Rectal smooth muscle tissue (tissue), 1 donor: Measurements from ENCODE around the gene ADD2.
"Not testable (repeated sequence)": the region's sequence is repeated elsewhere in the genome, so short reads cannot be mapped to it uniquely, and the experiment has no call there.

Source experiments
- H3K27ac ChIP-seq: one replicate; pipeline ENCODE4 v1.7.0; 2013; ENCODE audit warnings: low read depth, low read length, inconsistent platforms
- H3K27me3 ChIP-seq: one replicate; pipeline ENCODE4 v1.7.0; 2013; ENCODE audit warnings: low read length; ENCODE audit not compliant: control insufficient read depth, insufficient read depth
- H3K36me3 ChIP-seq: one replicate; pipeline ENCODE4 v1.7.0; 2013; ENCODE audit warnings: low read length; ENCODE audit not compliant: control insufficient read depth, insufficient read depth
- H3K4me1 ChIP-seq: one replicate; pipeline ENCODE4 v1.7.0; 2013; ENCODE audit warnings: low read length; ENCODE audit not compliant: control insufficient read depth, insufficient read depth
- H3K4me3 ChIP-seq: one replicate; pipeline ENCODE4 v1.7.0; 2013; ENCODE audit warnings: low read length
- H3K9ac ChIP-seq: one replicate; pipeline ENCODE4 v1.7.0; 2013; ENCODE audit warnings: low read length

ADD2 gene

DNA sequence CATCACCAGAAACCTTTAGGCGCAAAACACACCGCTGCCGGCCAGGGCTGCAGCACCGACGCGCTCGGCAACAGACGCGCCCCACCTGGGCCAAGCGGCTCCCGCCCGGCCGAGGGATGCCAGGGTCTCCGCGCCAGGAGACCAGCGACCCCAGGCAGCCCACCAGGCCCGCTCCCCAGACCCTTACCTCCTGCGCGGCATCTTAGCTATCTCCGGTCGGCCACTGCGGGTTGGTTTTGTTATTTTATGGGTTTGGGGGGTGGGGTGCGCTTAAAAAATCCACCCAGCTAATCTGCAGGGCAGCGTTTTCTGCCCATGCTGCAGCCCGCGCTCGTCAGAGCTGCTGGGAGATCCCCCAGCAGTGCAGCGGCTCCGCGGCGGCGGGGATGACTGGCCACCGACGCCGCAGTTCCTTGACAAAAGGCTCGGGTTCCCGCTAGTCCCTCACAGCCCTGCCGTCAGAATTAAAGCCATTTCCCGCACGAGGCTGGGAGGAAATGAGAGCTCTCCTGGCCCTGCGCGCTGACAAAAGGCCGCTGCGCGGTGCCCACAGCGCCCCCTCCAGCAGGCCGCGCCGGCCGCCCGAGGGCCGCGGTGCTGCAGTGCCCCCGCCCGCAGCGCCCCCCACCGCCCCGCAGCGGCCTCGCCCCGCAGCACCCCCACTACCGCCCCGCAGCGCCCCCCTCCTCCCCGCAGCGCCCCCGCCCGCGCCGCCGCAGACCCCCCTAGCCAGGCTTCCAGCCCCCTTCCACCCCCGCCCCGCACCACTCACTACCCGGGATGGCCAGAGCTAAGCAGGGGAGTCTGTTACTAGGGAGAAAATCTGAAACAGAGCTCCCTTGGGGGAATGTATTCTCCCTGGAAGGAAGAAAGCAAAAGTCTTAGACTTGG, at the start of gene ADD2:
ADD2 (minus strand) TSS at position 502 of the 891 bp plus-strand sequence. CDS start 61,792 bp downstream, outside the sequence.
- Histone ChIP-seq H3K27ac (no peak within 1 kb of the TSS), H3K9ac (no peak within 1 kb of the TSS), H3K27me3 (peaks cover 13% of the 10 kb centered on the region), H3K4me3 (peak within 1 kb of the TSS; percentile 66), H3K4me1 (peaks cover 3% of the 10 kb centered on the region), H3K36me3 (no peaks in the 10 kb centered on the region)

DNA sequence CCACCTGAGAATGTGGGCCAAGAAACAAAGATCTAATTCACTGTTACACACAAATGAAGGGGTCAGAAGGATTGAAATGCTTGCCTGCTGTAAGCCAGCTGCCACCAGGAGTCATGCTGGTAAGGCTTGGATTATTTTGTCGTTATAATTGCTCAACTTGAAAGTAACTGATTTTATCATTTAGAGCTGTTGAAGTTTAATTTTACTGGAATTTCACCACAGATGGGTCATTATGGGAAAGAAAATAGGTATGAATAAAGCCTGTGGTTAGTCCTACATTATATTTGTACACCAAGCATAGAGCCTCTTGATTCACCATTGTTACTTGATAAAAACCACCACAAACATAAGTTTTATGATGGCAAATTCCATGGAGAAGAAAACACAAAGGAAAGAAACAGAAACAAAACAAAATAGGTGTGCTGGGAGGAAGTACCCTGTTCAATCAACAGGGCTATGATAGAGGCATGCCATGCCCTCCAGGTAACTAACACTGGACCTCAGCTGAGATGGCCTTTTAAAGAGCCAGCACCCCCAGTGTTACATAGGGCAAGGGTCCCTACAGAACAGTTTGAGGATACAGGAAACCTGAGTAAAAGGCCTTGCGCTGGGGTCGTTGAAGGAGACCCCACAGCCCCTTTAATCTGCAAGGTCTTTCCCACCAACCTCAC, 49.4 kb upstream of the ADD2 start:
- Histone ChIP-seq H3K9ac (no peak overlapping the region), H3K4me1 (no peaks in the 10 kb centered on the region), H3K27me3 (no peaks in the 10 kb centered on the region), H3K36me3 (no peaks in the 10 kb centered on the region), H3K27ac (no peak overlapping the region), H3K4me3 (no peak overlapping the region)

DNA sequence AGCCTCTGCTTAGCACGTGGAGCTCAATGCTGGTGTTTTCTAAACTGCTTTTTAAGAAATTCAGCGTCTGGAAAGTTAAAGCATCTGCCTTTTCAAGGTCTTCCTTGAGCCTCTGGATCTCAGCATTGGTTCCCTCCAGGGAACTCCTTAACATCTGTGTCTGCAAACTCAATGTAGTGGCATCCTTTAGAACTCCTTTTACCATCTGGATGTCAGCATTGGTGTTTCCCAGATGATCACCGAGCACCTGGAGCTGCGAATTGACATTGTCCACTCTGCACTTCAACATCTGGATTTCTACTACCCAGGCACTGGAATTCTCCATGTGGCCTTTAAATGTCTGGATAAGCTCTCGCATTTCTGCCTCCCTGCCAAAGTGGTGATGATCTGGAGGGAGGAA, 48.7 kb upstream of the ADD2 start:
- Histone ChIP-seq H3K27ac (no peak overlapping the region), H3K36me3 (no peaks in the 10 kb centered on the region), H3K4me1 (no peaks in the 10 kb centered on the region), H3K4me3 (no peak overlapping the region), H3K9ac (no peak overlapping the region), H3K27me3 (no peaks in the 10 kb centered on the region)

GRCh38 chr2:70808983-70809958, 41.3 kb upstream of the ADD2 start:
- Histone ChIP-seq H3K9ac (no peak overlapping the region), H3K4me3 (no peak overlapping the region), H3K27me3 (no peaks in the 10 kb centered on the region), H3K4me1 (no peaks in the 10 kb centered on the region), H3K36me3 (no peaks in the 10 kb centered on the region), H3K27ac (no peak overlapping the region)

- no peaks in the 10 kb centered on the region for H3K4me1 ChIP-seq
- no peak overlapping the region for H3K4me3 ChIP-seq
- no peaks in the 10 kb centered on the region for H3K27me3 ChIP-seq
- no peak overlapping the region for H3K9ac ChIP-seq
- H3K27ac ChIP-seq = no peak overlapping the region
- no peaks in the 10 kb centered on the region for H3K36me3 ChIP-seq
Observed at GRCh38 chr2:70807828-70808118, 39.8 kb upstream of the ADD2 start.

- Histone ChIP-seq H3K27me3 (no peaks in the 10 kb centered on the region), H3K4me3 (no peak overlapping the region), H3K27ac (no peak overlapping the region), H3K9ac (no peak overlapping the region), H3K36me3 (no peaks in the 10 kb centered on the region), H3K4me1 (no peaks in the 10 kb centered on the region)
Observed at GRCh38 chr2:70807102-70807827, 39.3 kb upstream of the ADD2 start.

GRCh38 chr2:70806620-70807019, 38.6 kb upstream of the ADD2 start:
- Histone ChIP-seq H3K9ac (no peak overlapping the region), H3K27me3 (no peaks in the 10 kb centered on the region), H3K4me1 (no peaks in the 10 kb centered on the region), H3K27ac (no peak overlapping the region), H3K36me3 (no peaks in the 10 kb centered on the region), H3K4me3 (no peak overlapping the region)

GRCh38 chr2:70806013-70806412, 38.0 kb upstream of the ADD2 start:
- Histone ChIP-seq H3K4me3 (no peak overlapping the region), H3K27me3 (no peaks in the 10 kb centered on the region)

DNA sequence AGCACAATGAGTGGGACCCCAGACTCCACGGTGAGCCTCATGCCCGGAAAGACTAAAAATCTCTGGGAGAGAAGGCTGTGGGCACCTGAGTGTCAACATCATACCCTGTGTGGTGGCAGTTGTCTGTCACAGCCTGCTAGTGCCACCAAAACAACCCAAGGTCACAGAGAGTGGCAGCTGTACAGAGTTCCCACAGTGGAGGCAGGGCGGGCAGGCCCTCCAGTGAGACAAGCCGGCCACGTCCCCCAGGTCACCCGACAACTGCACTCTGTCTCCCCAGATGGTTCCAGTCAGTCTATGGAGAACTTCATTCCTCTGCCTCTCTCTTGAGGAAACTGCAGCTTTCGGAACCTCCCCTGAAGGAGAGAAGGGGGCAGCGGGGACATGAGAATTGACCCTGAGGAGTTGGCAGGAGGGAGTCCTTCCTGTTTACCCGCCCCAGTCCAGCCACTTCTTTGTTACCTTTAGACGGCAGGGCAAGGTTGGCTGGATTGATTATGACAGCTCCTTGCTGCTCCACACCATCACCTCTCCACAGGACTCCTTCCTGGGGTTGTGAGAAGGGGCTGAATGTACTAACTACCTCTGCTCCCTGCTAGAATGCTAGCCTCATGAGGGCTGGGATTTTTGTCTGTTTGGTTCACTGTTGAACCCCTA, 33.7 kb upstream of the ADD2 start:
- H3K9ac ChIP-seq = no peak overlapping the region
- no peaks in the 10 kb centered on the region for H3K36me3 ChIP-seq
- no peak overlapping the region for H3K27ac ChIP-seq

More at GRCh38 chr2:70806013-70806412, 38.0 kb upstream of the ADD2 start:
- H3K9ac ChIP-seq = no peak overlapping the region
- H3K4me1 ChIP-seq = no peaks in the 10 kb centered on the region
- H3K36me3 ChIP-seq = no peaks in the 10 kb centered on the region
- no peak overlapping the region for H3K27ac ChIP-seq

GRCh38 chr2:70799706-70800105, 31.7 kb upstream of the ADD2 start:
- Histone ChIP-seq H3K27me3 (no peaks in the 10 kb centered on the region), H3K27ac (no peak overlapping the region), H3K4me1 (no peaks in the 10 kb centered on the region), H3K9ac (no peak overlapping the region), H3K36me3 (no peaks in the 10 kb centered on the region), H3K4me3 (no peak overlapping the region)

More for the DNA sequence above, 33.7 kb upstream of the ADD2 start:
- Histone ChIP-seq H3K4me3 (no peak overlapping the region), H3K4me1 (no peaks in the 10 kb centered on the region), H3K27me3 (no peaks in the 10 kb centered on the region)

DNA sequence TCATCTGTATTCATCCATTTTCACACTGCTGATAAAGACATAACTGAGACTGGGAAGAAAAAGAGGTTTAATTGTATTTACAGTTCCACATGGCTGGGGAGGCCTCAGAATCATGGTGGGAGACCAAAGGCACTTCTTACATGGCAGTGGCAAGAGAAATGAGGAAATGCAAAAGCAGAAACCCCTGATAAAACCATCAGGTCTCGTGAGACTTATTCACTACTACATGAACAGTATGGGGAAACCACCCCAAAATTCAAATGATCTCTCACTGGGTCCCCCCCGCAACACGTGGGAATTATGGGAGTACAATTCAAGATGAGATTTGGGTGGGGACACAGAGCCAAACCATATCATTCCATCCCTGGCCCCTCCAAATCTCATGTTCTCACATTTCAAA, 30.0 kb upstream of the ADD2 start:
- H3K4me3 ChIP-seq, H3K36me3 ChIP-seq, H3K9ac ChIP-seq, H3K27ac ChIP-seq, H3K27me3 ChIP-seq, H3K4me1 ChIP-seq: not testable (repeated sequence)
